ENCODE measurements around the gene OSBPL2. TPM values are rescaled to one million over a fixed set of nuclear protein-coding genes. Genes with fewer than 3 reads are reported as not detected.

The OSBPL2 gene
- total RNA-seq, 2 donors from 2014 or later, result 46.7 to 50.3 TPM

DNA sequence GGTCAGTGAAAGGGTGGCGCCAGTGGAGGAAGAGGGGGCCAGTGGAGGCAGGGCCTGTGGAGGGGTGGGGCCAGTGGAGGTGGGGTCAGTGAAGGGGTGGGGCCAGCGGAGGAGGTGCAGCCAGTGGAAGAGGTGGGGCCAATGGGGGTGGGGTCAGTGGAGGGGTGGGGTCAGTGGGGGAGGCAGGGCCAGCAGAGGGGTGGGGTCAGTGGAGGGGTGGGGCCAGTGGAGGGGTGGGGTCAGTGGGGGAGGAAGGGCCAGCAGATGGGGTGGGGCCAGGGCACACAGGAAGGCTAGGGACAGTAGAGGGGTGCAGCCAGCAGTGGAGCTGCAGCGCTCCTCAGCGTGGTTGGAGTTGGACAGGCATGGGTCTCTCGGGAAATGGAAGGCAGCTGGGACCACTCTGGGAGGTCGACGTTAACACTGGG, 83.2 kb downstream of the OSBPL2 start:
- Histone ChIP-seq H3K27me3 (ENCODE audit: control insufficient read depth, insufficient read depth, low read length, poor library complexity, severe bottlenecking) (no peaks in the 10 kb centered on the region), H3K36me3 (ENCODE audit: control insufficient read depth, insufficient read depth, low read length) (peaks cover 55% of the 10 kb centered on the region), H3K9ac (ENCODE audit: extremely low read depth, low read length, poor library complexity, severe bottlenecking) (no peak overlapping the region), H3K27ac (ENCODE audit: low read depth, low read length) (no peak overlapping the region), H3K9me3 (ENCODE audit: control insufficient read depth, low read length) (no peaks in the 10 kb centered on the region), H3K4me3 (ENCODE audit: low read length) (no peak overlapping the region), H3K4me1 (ENCODE audit: control insufficient read depth, insufficient read depth, low read length) (no peaks in the 10 kb centered on the region)
- no peak overlapping the region for H3K4me3 Mint-ChIP-seq
- peak; percentile 86 for DNase-seq
- 96 to 100% methylated on average over 3 to 7 of the region's 7 CpGs for WGBS, 2 experiments (ENCODE audit: insufficient coverage in 1 of 2, insufficient read length in 1 of 2)
- H3K27ac Mint-ChIP-seq, result peak overlapping the region; percentile 61
- H3K27me3 Mint-ChIP-seq (ENCODE audit: insufficient read depth), result no peaks in the 10 kb centered on the region
- no peaks in the 10 kb centered on the region for H3K4me1 Mint-ChIP-seq
- H3K9me3 Mint-ChIP-seq, result peaks cover 3% of the 10 kb centered on the region
- H3K36me3 Mint-ChIP-seq (ENCODE audit: low read depth), result peaks cover 62% of the 10 kb centered on the region
- TF ChIP-seq, protein P1, sequence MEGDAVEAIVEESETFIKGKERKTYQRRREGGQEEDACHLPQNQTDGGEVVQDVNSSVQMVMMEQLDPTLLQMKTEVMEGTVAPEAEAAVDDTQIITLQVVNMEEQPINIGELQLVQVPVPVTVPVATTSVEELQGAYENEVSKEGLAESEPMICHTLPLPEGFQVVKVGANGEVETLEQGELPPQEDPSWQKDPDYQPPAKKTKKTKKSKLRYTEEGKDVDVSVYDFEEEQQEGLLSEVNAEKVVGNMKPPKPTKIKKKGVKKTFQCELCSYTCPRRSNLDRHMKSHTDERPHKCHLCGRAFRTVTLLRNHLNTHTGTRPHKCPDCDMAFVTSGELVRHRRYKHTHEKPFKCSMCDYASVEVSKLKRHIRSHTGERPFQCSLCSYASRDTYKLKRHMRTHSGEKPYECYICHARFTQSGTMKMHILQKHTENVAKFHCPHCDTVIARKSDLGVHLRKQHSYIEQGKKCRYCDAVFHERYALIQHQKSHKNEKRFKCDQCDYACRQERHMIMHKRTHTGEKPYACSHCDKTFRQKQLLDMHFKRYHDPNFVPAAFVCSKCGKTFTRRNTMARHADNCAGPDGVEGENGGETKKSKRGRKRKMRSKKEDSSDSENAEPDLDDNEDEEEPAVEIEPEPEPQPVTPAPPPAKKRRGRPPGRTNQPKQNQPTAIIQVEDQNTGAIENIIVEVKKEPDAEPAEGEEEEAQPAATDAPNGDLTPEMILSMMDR (conservative IDR thresholded peaks at IDR 0.05), result no peak

DNA sequence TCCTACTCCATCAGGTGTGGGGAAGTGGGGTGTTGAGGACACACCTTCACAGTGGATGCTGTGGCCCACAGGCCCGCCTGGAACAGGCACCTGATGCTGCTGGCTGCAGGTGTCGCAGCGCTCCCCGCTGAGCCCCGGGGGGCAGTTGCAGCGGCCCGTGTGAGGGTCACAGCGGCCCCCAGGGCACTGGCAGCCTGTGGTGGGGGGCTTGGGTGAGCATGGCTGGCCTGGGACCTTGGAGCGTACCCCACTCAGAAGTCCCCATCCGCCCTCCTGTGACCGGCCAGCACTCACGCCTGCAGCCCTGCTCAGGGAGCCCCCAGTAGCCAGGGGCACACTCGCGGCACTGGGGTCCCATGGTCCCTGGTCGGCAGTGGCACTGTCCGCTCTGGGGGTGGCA, 83.7 kb downstream of the OSBPL2 start:
- Mint-ChIP-seq H3K36me3 (ENCODE audit: low read depth) (peaks cover 65% of the 10 kb centered on the region), H3K4me3 (no peak overlapping the region), H3K27ac (no peak overlapping the region), H3K27me3 (ENCODE audit: insufficient read depth) (no peaks in the 10 kb centered on the region), H3K9me3 (peaks cover 3% of the 10 kb centered on the region), H3K4me1 (no peaks in the 10 kb centered on the region)
- Histone ChIP-seq H3K9me3 (ENCODE audit: control insufficient read depth, low read length) (no peaks in the 10 kb centered on the region), H3K27me3 (ENCODE audit: control insufficient read depth, insufficient read depth, low read length, poor library complexity, severe bottlenecking) (no peaks in the 10 kb centered on the region), H3K27ac (ENCODE audit: low read depth, low read length) (no peak overlapping the region), H3K9ac (ENCODE audit: extremely low read depth, low read length, poor library complexity, severe bottlenecking) (no peak overlapping the region), H3K4me1 (ENCODE audit: control insufficient read depth, insufficient read depth, low read length) (no peaks in the 10 kb centered on the region), H3K4me3 (ENCODE audit: low read length) (no peak overlapping the region), H3K36me3 (ENCODE audit: control insufficient read depth, insufficient read depth, low read length) (peaks cover 55% of the 10 kb centered on the region)
- TF ChIP-seq, protein P1 (conservative IDR thresholded peaks at IDR 0.05), result no peak
- no peak for DNase-seq
- WGBS, 2 experiments (ENCODE audit: insufficient coverage in 1 of 2, insufficient read length in 1 of 2), result 90 to 97% methylated on average over 14 to 16 of the region's 16 CpGs

DNA sequence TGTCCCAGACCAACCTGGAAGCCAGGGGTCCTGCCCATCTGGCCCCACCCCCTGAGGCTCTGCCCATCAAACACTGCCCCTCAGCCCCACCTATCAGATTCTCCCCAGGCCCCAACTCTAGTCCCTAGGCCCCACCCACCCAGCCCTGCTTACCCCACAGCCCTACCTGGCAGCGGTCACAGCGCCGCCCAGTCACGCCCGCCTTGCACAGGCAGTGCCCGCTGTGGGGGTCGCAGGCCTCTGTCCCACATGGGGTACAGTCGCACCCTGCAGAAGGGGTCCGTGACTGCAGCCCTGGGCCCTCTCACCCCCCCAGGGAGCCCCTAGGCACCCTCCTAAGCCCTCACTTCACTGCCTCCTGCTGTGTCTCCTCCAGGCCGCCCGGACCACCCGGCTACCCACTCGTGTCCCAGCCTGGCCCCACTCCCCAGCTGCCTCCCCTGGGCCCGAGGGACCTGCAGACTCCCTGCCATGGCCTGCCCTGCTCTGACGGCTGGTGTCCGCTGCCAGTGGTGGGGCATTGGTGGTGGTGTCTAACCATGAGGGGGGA, 84.2 kb downstream of the OSBPL2 start:
- H3K36me3 ChIP-seq (ENCODE audit: control insufficient read depth, insufficient read depth, low read length), result peaks cover 55% of the 10 kb centered on the region
- no peak overlapping the region for H3K27ac ChIP-seq (ENCODE audit: low read depth, low read length)
- no peaks in the 10 kb centered on the region for H3K4me1 Mint-ChIP-seq
- DNase-seq, result no peak
- H3K27me3 Mint-ChIP-seq (ENCODE audit: insufficient read depth), result no peaks in the 10 kb centered on the region
- H3K4me3 ChIP-seq (ENCODE audit: low read length), result no peak overlapping the region
- no peaks in the 10 kb centered on the region for H3K9me3 ChIP-seq (ENCODE audit: control insufficient read depth, low read length)
- peaks cover 65% of the 10 kb centered on the region for H3K36me3 Mint-ChIP-seq (ENCODE audit: low read depth)
- H3K4me3 Mint-ChIP-seq, result no peak overlapping the region
- H3K9ac ChIP-seq (ENCODE audit: extremely low read depth, low read length, poor library complexity, severe bottlenecking), result no peak overlapping the region
- no peaks in the 10 kb centered on the region for H3K4me1 ChIP-seq (ENCODE audit: control insufficient read depth, insufficient read depth, low read length)
- H3K27me3 ChIP-seq (ENCODE audit: control insufficient read depth, insufficient read depth, low read length, poor library complexity, severe bottlenecking), result no peaks in the 10 kb centered on the region
- WGBS, 2 experiments (ENCODE audit: insufficient coverage in 1 of 2, insufficient read length in 1 of 2), result 97 to 100% methylated on average over 1 to 16 of the region's 16 CpGs
- H3K9me3 Mint-ChIP-seq, result peaks cover 3% of the 10 kb centered on the region
- H3K27ac Mint-ChIP-seq, result no peak overlapping the region
- TF ChIP-seq, protein P1 (conservative IDR thresholded peaks at IDR 0.05), result no peak
